Thyroid gland (tissue), 4 donors: ENCODE data around the gene TENT5C.

Experiments used
- CTCF ChIP-seq, 6 experiments: fragments of 200-600 bp in 3 of 6; fragments of 450-650 bp in 3 of 6; sonication (generic) in 3 of 6; IDR thresholded peaks; one replicate each; pipeline ENCODE4 v1.5.1; 2016 to 2019; ENCODE audit warnings: antibody characterized with exemption in 6 of 6, mild to moderate bottlenecking in 2 of 6, inconsistent platforms in 1 of 6, moderate library complexity in 1 of 6
- POLR2A ChIP-seq, 2 donors: fragments of 450-650 bp; IDR thresholded peaks; one replicate each; pipeline ENCODE4 v1.6.1; 2017; ENCODE audit warnings: antibody characterized with exemption in 2 of 2, mild to moderate bottlenecking in 2 of 2, moderate library complexity in 1 of 2

GRCh38 chr1:117654493-117655219, 48.8 kb downstream of the TENT5C start:
- TF ChIP-seq CTCF (IDR thresholded peaks at IDR 0.05) (no peak), POLR2A (IDR thresholded peaks at IDR 0.05) (no peak)
